WTC11 (cell line): ENCODE data around the gene TAF15. TPM values are rescaled to one million over a fixed set of nuclear protein-coding genes. Genes with fewer than 3 reads are reported as not detected.
A peak's percentile ranks its signal among the peaks of the same experiment; 100 is the strongest.

ENCODE experiments used
- ATAC-seq: fragments of 200-7000 bp; cut with Tn5 transposase; 2 replicates; pipeline ENCODE4 v1.10.0; 2021; ENCODE audit warnings: mild to moderate bottlenecking, moderate library complexity
- CTCF ChIA-PET: fragments of 300-600 bp; sonication (Branson Sonifier 250); formaldehyde crosslinking; loops from one replicate; lab custom pipeline; 2021; ENCODE audit warnings: antibody characterized with exemption; lab: Charles Lee
- POLR2A ChIA-PET: fragments of 350-600 bp; sonication (Branson Sonifier 250); formaldehyde crosslinking; loops from one replicate; lab custom pipeline; 2021; ENCODE audit warnings: antibody characterized with exemption; lab: Charles Lee
- DNase-seq: peaks from one replicate; pipeline ENCODE4 v3.0.0; 2021; ENCODE audit warnings: low spot score
- H3K27ac Mint-ChIP-seq: 2 replicates; pipeline ENCODE4 v1.8.0; 2021; ENCODE audit warnings: mixed read lengths
- H3K27me3 Mint-ChIP-seq: 2 replicates; pipeline ENCODE4 v1.8.0; 2021; ENCODE audit warnings: low read depth, mild to moderate bottlenecking, moderate library complexity, mixed read lengths
- H3K36me3 Mint-ChIP-seq: 2 replicates; pipeline ENCODE4 v1.8.0; 2021; ENCODE audit warnings: mixed read lengths
- H3K4me1 Mint-ChIP-seq: 2 replicates; pipeline ENCODE4 v1.8.0; 2022; ENCODE audit warnings: mixed read lengths
- H3K4me3 Mint-ChIP-seq: 2 replicates; pipeline ENCODE4 v1.8.0; 2021; ENCODE audit warnings: mild to moderate bottlenecking, moderate library complexity, mixed read lengths
- H3K9me3 Mint-ChIP-seq: 2 replicates; pipeline ENCODE4 v1.8.0; 2021; ENCODE audit warnings: mixed read lengths
- AFF4 ChIP-seq: sonication (generic); formaldehyde crosslinking; IDR thresholded peaks from 2 replicates; pipeline ENCODE4 v1.8.1; 2023; ENCODE audit warnings: mild to moderate bottlenecking, missing genetic modification reagents, borderline replicate concordance
- CBFB ChIP-seq: sonication (generic); formaldehyde crosslinking; IDR thresholded peaks from 2 replicates; pipeline ENCODE4 v1.8.1; 2022; ENCODE audit warnings: mild to moderate bottlenecking, low read depth, missing genetic modification reagents
- CDX4 ChIP-seq: fragments of 250-450 bp; sonication (Bioruptor Pico); IDR thresholded peaks from 2 replicates; pipeline ENCODE4 v1.9.0; 2021; ENCODE audit warnings: moderate library complexity, mild to moderate bottlenecking, inconsistent platforms, borderline replicate concordance
- E2F1 ChIP-seq: sonication (generic); formaldehyde crosslinking; IDR thresholded peaks from 2 replicates; pipeline ENCODE4 v1.8.0; 2022; ENCODE audit warnings: mild to moderate bottlenecking, missing genetic modification reagents
- FOXJ3 ChIP-seq: sonication (generic); formaldehyde crosslinking; IDR thresholded peaks from 2 replicates; pipeline ENCODE4 v1.9.0; 2021; ENCODE audit warnings: missing genetic modification reagents, mild to moderate bottlenecking, borderline replicate concordance
- FOXK1 ChIP-seq: sonication (generic); formaldehyde crosslinking; IDR thresholded peaks from 2 replicates; pipeline ENCODE4 v1.8.0; 2022; ENCODE audit warnings: mild to moderate bottlenecking, moderate library complexity, missing genetic modification reagents
- GABPB1 ChIP-seq: sonication (generic); formaldehyde crosslinking; IDR thresholded peaks from 2 replicates; pipeline ENCODE4 v1.8.1; 2023; ENCODE audit warnings: mild to moderate bottlenecking, missing genetic modification reagents
- GTF2I ChIP-seq: fragments of 250-450 bp; sonication (Bioruptor Pico); conservative IDR thresholded peaks from 2 replicates; pipeline ENCODE4 v1.4.0; 2021; ENCODE audit warnings: mild to moderate bottlenecking
- HMGXB4 ChIP-seq: sonication (generic); formaldehyde crosslinking; IDR thresholded peaks from 2 replicates; pipeline ENCODE4 v1.8.1; 2023; ENCODE audit warnings: mild to moderate bottlenecking, moderate library complexity, missing genetic modification reagents
- KAT7 ChIP-seq: sonication (generic); formaldehyde crosslinking; IDR thresholded peaks from 2 replicates; pipeline ENCODE4 v1.8.1; 2023; ENCODE audit warnings: missing genetic modification reagents, mild to moderate bottlenecking, borderline replicate concordance
- NFATC4 ChIP-seq: fragments of 250-450 bp; sonication (Bioruptor Pico); IDR thresholded peaks from 2 replicates; pipeline ENCODE4 v1.9.0; 2021; ENCODE audit warnings: mild to moderate bottlenecking
- NFYB ChIP-seq: sonication (generic); formaldehyde crosslinking; conservative IDR thresholded peaks from 2 replicates; pipeline ENCODE4 v1.8.0; 2022; ENCODE audit warnings: low read depth, missing genetic modification reagents
- NR3C1 ChIP-seq: sonication (generic); formaldehyde crosslinking; conservative IDR thresholded peaks from 2 replicates; pipeline ENCODE4 v1.8.1; 2023; ENCODE audit warnings: low read depth, mild to moderate bottlenecking, missing genetic modification reagents
- OVOL2 ChIP-seq: fragments of 250-450 bp; sonication (Bioruptor Pico); IDR thresholded peaks from 2 replicates; pipeline ENCODE4 v1.9.0; 2021; ENCODE audit warnings: mild to moderate bottlenecking, borderline replicate concordance
- SMAD4 ChIP-seq: sonication (generic); formaldehyde crosslinking; IDR thresholded peaks from 2 replicates; pipeline ENCODE4 v1.8.0; 2022; ENCODE audit warnings: mild to moderate bottlenecking, missing genetic modification reagents
- ZBTB21 ChIP-seq: sonication (generic); formaldehyde crosslinking; IDR thresholded peaks from 2 replicates; pipeline ENCODE4 v1.8.1; 2023; ENCODE audit warnings: mild to moderate bottlenecking, missing genetic modification reagents, borderline replicate concordance
- ZBTB43 ChIP-seq: sonication (generic); formaldehyde crosslinking; IDR thresholded peaks from 2 replicates; pipeline ENCODE4 v1.8.1; 2023; ENCODE audit warnings: mild to moderate bottlenecking, missing genetic modification reagents
- ZNF121 ChIP-seq: sonication (generic); formaldehyde crosslinking; IDR thresholded peaks from 2 replicates; pipeline ENCODE4 v1.8.0; 2023; ENCODE audit warnings: missing genetic modification reagents
- ZNF138 ChIP-seq: sonication (generic); formaldehyde crosslinking; conservative IDR thresholded peaks from 2 replicates; pipeline ENCODE4 v1.8.1; 2022; ENCODE audit warnings: mild to moderate bottlenecking, moderate library complexity, missing genetic modification reagents
- ZNF396 ChIP-seq: fragments of 250-450 bp; sonication (Bioruptor Pico); IDR thresholded peaks from 2 replicates; pipeline ENCODE4 v1.8.0; 2021; ENCODE audit warnings: mild to moderate bottlenecking, moderate library complexity, borderline replicate concordance
- ZNF671 ChIP-seq: fragments of 250-450 bp; sonication (Bioruptor Pico); IDR thresholded peaks from 2 replicates; pipeline ENCODE4 v1.8.0; 2021; ENCODE audit warnings: mild to moderate bottlenecking
- total RNA-seq: library from RNA; stranded (reverse); gene quantifications from 3 replicates; pipeline ENCODE4 v1.2.3, GENCODE V29; 2021
- TF ChIP-seq, protein P1 (sequence below): sonication (generic); formaldehyde crosslinking; IDR thresholded peaks from 2 replicates; pipeline ENCODE4 v1.8.1; 2022; ENCODE audit warnings: low read depth, mild to moderate bottlenecking, moderate library complexity, missing genetic modification reagents, borderline replicate concordance
- TF ChIP-seq, protein P2 (sequence below): sonication (generic); formaldehyde crosslinking; IDR thresholded peaks from 2 replicates; pipeline ENCODE4 v1.8.1; 2023; ENCODE audit warnings: mild to moderate bottlenecking, missing genetic modification reagents, moderate library complexity

TAF15 gene
- total RNA-seq, 1 experiment from 2014 or later: 273 TPM

- no peak for ATAC-seq
- peak overlapping the region; percentile 99 for H3K4me3 Mint-ChIP-seq
- CTCF ChIA-PET: interaction anchor here (3.0 kb wide), 1 partner anchor 48 kb away, joined by 22 read pairs; no protein-coding TSS in a partner anchor
Observed at GRCh38 chr17:35811759-35812158, 2.5 kb downstream of the TAF15 start.

GRCh38 chr17:35812456-35812855 lies 3.2 kb downstream of the TAF15 start:
- TF ChIP-seq ZNF671 (CRISPR knock-in tag): no peak
- TF ChIP-seq OVOL2 (CRISPR knock-in tag): no peak
- TF ChIP-seq FOXJ3: no peak
- H3K4me1 Mint-ChIP-seq: peaks cover 37% of the 10 kb centered on the region
- DNase-seq (no peak), ATAC-seq (no peak)
- H3K36me3 Mint-ChIP-seq: peaks cover 29% of the 10 kb centered on the region
- H3K4me3 Mint-ChIP-seq: no peak overlapping the region
- H3K27ac Mint-ChIP-seq: no peak overlapping the region
- POLR2A ChIA-PET: interaction anchor here (0.9 kb wide), 1 partner anchor 48 kb away, joined by 4 read pairs; no protein-coding TSS in a partner anchor
- H3K9me3 Mint-ChIP-seq: no peaks in the 10 kb centered on the region
- CTCF ChIA-PET: interaction anchor here (0.7 to 3.0 kb wide), 3 partner anchors 16 to 49 kb away, joined by 4 to 22 read pairs (median 4); no protein-coding TSS in a partner anchor
- H3K27me3 Mint-ChIP-seq: no peaks in the 10 kb centered on the region

More at GRCh38 chr17:35811759-35812158, 2.5 kb downstream of the TAF15 start:
- Mint-ChIP-seq H3K27me3 (no peaks in the 10 kb centered on the region), H3K27ac (no peak overlapping the region), H3K4me1 (peaks cover 37% of the 10 kb centered on the region), H3K36me3 (peaks cover 26% of the 10 kb centered on the region), H3K9me3 (no peaks in the 10 kb centered on the region)
- no peak for DNase-seq
- POLR2A ChIA-PET: interaction anchor here (0.6 kb wide), 1 partner anchor 27 kb away, joined by 3 read pairs; no protein-coding TSS in a partner anchor
- no peak for TF ChIP-seq CDX4 (CRISPR knock-in tag)
- TF ChIP-seq CBFB (CRISPR knock-in tag): no peak
- no peak for TF ChIP-seq GABPB1 (CRISPR knock-in tag)
- no peak for TF ChIP-seq GTF2I
- TF ChIP-seq, protein P1, sequence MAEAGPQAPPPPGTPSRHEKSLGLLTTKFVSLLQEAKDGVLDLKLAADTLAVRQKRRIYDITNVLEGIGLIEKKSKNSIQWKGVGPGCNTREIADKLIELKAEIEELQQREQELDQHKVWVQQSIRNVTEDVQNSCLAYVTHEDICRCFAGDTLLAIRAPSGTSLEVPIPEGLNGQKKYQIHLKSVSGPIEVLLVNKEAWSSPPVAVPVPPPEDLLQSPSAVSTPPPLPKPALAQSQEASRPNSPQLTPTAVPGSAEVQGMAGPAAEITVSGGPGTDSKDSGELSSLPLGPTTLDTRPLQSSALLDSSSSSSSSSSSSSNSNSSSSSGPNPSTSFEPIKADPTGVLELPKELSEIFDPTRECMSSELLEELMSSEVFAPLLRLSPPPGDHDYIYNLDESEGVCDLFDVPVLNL (CRISPR knock-in tag): no peak
- no peak for TF ChIP-seq E2F1
- TF ChIP-seq FOXK1 (CRISPR knock-in tag): no peak
- no peak for TF ChIP-seq NFATC4
- no peak for TF ChIP-seq NFYB (CRISPR knock-in tag)
- no peak for TF ChIP-seq ZNF121 (CRISPR knock-in tag)
- TF ChIP-seq KAT7 (CRISPR knock-in tag): no peak
- TF ChIP-seq ZNF138 (CRISPR knock-in tag): no peak
- no peak for TF ChIP-seq SMAD4

- Mint-ChIP-seq H3K4me3 (no peak overlapping the region), H3K27me3 (no peaks in the 10 kb centered on the region), H3K36me3 (peaks cover 48% of the 10 kb centered on the region), H3K27ac (no peak overlapping the region), H3K4me1 (peaks cover 12% of the 10 kb centered on the region), H3K9me3 (no peaks in the 10 kb centered on the region)
- DNase-seq (no peak), ATAC-seq (no peak)
- ChIA-PET POLR2A (interaction anchor here (0.7 kb wide), 1 partner anchor 61 kb away, joined by 5 read pairs; no protein-coding TSS in a partner anchor), CTCF (interaction anchor here (1.4 to 2.8 kb wide), 2 partner anchors 8 to 53 kb away, joined by 5 to 17 read pairs; partner anchors contain the start of gene TAF15)
- TF ChIP-seq HMGXB4: no peak
- no peak for TF ChIP-seq ZBTB43 (CRISPR knock-in tag)
- TF ChIP-seq, protein P2, sequence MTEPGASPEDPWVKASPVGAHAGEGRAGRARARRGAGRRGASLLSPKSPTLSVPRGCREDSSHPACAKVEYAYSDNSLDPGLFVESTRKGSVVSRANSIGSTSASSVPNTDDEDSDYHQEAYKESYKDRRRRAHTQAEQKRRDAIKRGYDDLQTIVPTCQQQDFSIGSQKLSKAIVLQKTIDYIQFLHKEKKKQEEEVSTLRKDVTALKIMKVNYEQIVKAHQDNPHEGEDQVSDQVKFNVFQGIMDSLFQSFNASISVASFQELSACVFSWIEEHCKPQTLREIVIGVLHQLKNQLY (CRISPR knock-in tag): no peak
- TF ChIP-seq ZNF396 (CRISPR knock-in tag): no peak
- TF ChIP-seq ZBTB21 (CRISPR knock-in tag): no peak
- no peak for TF ChIP-seq AFF4 (CRISPR knock-in tag)
- TF ChIP-seq NR3C1 (CRISPR knock-in tag): no peak
Observed at GRCh38 chr17:35816723-35817122, 7.4 kb downstream of the TAF15 start.
